Measurements from ENCODE around the gene SHISA4.

The SHISA4 gene

GRCh38 chr1:201916649-201917249, 28.1 kb downstream of the SHISA4 start:
- H3K36me3 ChIP-seq (ENCODE audit: insufficient read depth, low read length), result no peaks in the 10 kb centered on the region
- no peak overlapping the region for H3K4me3 ChIP-seq (ENCODE audit: low read depth in 1 of 2, low read length in 2 of 2)
- H4K20me1 ChIP-seq (ENCODE audit: insufficient read depth, low read length), result peaks cover 4% of the 10 kb centered on the region
- no peak overlapping the region for H2AFZ ChIP-seq (ENCODE audit: low read depth, low read length)
- ATAC-seq (ENCODE audit: insufficient read depth, low read depth) (no peak), DNase-seq (no peak)
- no peaks in the 10 kb centered on the region for H3K4me1 ChIP-seq (ENCODE audit: insufficient read depth, low read length)
- H3K27me3 ChIP-seq (ENCODE audit: insufficient read depth, low read length, poor library complexity), result peaks cover 21% of the 10 kb centered on the region
- H3K79me2 ChIP-seq (ENCODE audit: insufficient read depth, low read length), result no peaks in the 10 kb centered on the region
- H3K9me3 ChIP-seq (ENCODE audit: insufficient read depth, low read length, severe bottlenecking), result no peaks in the 10 kb centered on the region
- H3K9ac ChIP-seq (ENCODE audit: low read depth, low read length), result no peak overlapping the region
- no peak overlapping the region for H3K4me2 ChIP-seq (ENCODE audit: insufficient read depth, low read length)
- no peak for TF ChIP-seq CTCF (IDR thresholded peaks at IDR 0.05; ENCODE audit: borderline replicate concordance, extremely low read depth, low read length, poor library complexity, severe bottlenecking)
- TF ChIP-seq EZH2 (IDR thresholded peaks at IDR 0.05; ENCODE audit: borderline replicate concordance, low read depth, low read length, severe bottlenecking), result no peak
- no peak overlapping the region for H3K27ac ChIP-seq (ENCODE audit: low read length)

DNA sequence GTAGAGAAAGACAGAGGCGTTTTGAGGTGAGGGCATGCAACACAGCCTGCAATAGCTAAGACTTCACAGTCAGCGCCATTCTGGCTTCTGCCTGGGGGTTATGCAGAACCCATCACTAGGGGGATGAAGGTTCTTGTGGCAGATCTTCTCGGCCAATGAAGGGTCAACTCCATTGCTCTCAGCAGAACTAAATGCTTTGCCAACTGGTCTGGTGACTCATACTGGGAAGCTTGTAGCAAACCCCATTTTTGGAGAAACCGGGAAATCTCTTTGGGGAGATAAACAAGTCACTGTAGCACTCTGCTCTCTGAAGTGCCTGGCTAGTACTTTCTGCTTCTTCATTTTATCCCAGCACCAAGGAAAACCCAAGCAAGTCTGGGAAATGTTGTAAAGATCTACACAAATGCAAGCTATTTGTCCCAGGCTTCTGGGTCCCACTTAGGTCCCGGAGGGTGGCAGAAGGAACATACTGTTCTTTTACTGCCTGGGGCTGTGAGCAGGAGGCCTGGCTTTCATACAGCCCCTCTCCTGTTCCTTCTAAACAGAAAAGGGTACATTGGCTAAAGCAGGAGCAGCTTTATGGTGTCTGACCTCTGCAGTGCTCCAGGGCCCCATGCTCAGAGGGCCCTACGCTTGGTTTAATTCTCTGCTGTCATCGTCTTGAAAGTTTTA, 28.8 kb downstream of the SHISA4 start:
- ATAC-seq (ENCODE audit: insufficient read depth, low read depth) (no peak), DNase-seq (no peak)
- H3K9me3 ChIP-seq (ENCODE audit: insufficient read depth, low read length, severe bottlenecking), result no peaks in the 10 kb centered on the region
- H4K20me1 ChIP-seq (ENCODE audit: insufficient read depth, low read length), result no peaks in the 10 kb centered on the region; the same call in 1 of the 2 replicates
- H2AFZ ChIP-seq (ENCODE audit: low read depth, low read length), result no peak overlapping the region
- H3K4me2 ChIP-seq (ENCODE audit: insufficient read depth, low read length), result no peak overlapping the region
- peaks cover 19% of the 10 kb centered on the region for H3K27me3 ChIP-seq (ENCODE audit: insufficient read depth, low read length, poor library complexity)
- no peaks in the 10 kb centered on the region for H3K79me2 ChIP-seq (ENCODE audit: insufficient read depth, low read length)
- TF ChIP-seq EZH2 (IDR thresholded peaks at IDR 0.05; ENCODE audit: borderline replicate concordance, low read depth, low read length, severe bottlenecking) (no peak), CTCF (IDR thresholded peaks at IDR 0.05; ENCODE audit: borderline replicate concordance, extremely low read depth, low read length, poor library complexity, severe bottlenecking) (no peak)
- no peak overlapping the region for H3K27ac ChIP-seq (ENCODE audit: low read length)
- no peak overlapping the region for H3K9ac ChIP-seq (ENCODE audit: low read depth, low read length)
- no peaks in the 10 kb centered on the region for H3K4me1 ChIP-seq (ENCODE audit: insufficient read depth, low read length)
- H3K4me3 ChIP-seq (ENCODE audit: low read depth in 1 of 2, low read length in 2 of 2), result no peak overlapping the region
- no peaks in the 10 kb centered on the region for H3K36me3 ChIP-seq (ENCODE audit: insufficient read depth, low read length)

DNA sequence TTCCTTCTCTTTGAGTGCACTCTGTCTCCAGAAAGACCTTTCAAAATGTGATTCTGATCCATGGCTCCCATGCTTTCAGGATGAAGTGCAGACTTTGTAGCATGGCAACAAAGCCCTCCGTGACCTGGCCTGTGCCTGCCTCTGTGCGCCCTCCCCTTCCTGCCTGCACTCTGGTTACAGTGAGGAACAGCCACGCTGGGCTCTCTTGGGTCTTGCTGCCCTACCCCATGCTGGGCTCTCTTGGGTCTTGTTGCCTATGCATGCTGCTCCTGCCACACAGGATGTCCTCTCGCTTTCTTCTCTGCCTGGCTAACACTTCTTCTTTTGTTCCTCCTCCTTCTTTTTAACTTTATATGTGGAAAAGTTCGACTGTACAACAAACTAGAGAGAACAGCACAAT, 29.6 kb downstream of the SHISA4 start:
- Histone ChIP-seq H3K27ac (ENCODE audit: low read length) (no peak overlapping the region), H3K4me2 (ENCODE audit: insufficient read depth, low read length) (no peak overlapping the region), H3K27me3 (ENCODE audit: insufficient read depth, low read length, poor library complexity) (peaks cover 19% of the 10 kb centered on the region), H2AFZ (ENCODE audit: low read depth, low read length) (no peak overlapping the region), H3K9ac (ENCODE audit: low read depth, low read length) (no peak overlapping the region), H3K9me3 (ENCODE audit: insufficient read depth, low read length, severe bottlenecking) (no peaks in the 10 kb centered on the region), H3K79me2 (ENCODE audit: insufficient read depth, low read length) (no peaks in the 10 kb centered on the region), H4K20me1 (ENCODE audit: insufficient read depth, low read length) (no peaks in the 10 kb centered on the region; the same call in 1 of the 2 replicates), H3K4me1 (ENCODE audit: insufficient read depth, low read length) (no peaks in the 10 kb centered on the region), H3K36me3 (ENCODE audit: insufficient read depth, low read length) (no peaks in the 10 kb centered on the region), H3K4me3 (ENCODE audit: low read depth in 1 of 2, low read length in 2 of 2) (no peak overlapping the region)
- ATAC-seq (ENCODE audit: insufficient read depth, low read depth), result no peak
- TF ChIP-seq EZH2 (IDR thresholded peaks at IDR 0.05; ENCODE audit: borderline replicate concordance, low read depth, low read length, severe bottlenecking) (no peak), CTCF (IDR thresholded peaks at IDR 0.05; ENCODE audit: borderline replicate concordance, extremely low read depth, low read length, poor library complexity, severe bottlenecking) (no peak)
- DNase-seq, result no peak

All from DND-41 (cell line).